Pulmonary artery endothelial cell (primary cell): Measurements from ENCODE around the gene ZNF813. TPM values are rescaled to one million over a fixed set of nuclear protein-coding genes. Genes with fewer than 3 reads are reported as not detected.
"Not testable (repeated sequence)": the region's sequence is repeated elsewhere in the genome, so short reads cannot be mapped to it uniquely, and the experiment has no call there.

Experiments
- DNase-seq: peaks from one replicate; pipeline ENCODE4 v3.0.0-alpha.2; 2011; ENCODE audit warnings: low read depth, low spot score
- total RNA-seq: library from RNA; depleted of rRNA; stranded (reverse); fragments of >200 nt; gene quantifications from 2 replicates; pipeline ENCODE4 v1.2.3, GENCODE V29; 2014

ZNF813 gene
- total RNA-seq, 1 donor from 2014 or later: 3.0 TPM

DNA sequence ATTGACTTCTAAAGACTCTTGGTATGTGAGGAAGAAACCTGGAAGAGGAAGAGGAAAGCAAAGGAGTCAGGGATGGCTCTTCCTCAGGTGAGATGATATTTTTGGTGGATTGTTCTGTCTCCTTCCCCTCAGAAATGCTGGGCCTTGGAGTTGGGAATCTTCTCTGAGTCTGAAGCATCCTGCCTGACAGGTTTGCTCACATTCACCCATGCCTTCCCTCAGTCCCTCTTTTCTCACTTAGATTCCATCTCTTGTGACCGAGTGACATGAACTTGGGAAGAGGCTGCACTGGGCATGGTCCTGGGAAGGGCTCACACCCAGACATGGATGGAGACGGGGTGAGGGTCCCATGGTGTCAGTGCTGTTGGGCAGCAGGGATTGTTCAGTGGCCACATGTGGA lies 16.2 kb downstream of the ZNF813 start:
- not testable (repeated sequence) for DNase-seq

GRCh38 chr19:53485046-53486004 lies 17.8 kb downstream of the ZNF813 start:
- DNase-seq: no peak

DNA sequence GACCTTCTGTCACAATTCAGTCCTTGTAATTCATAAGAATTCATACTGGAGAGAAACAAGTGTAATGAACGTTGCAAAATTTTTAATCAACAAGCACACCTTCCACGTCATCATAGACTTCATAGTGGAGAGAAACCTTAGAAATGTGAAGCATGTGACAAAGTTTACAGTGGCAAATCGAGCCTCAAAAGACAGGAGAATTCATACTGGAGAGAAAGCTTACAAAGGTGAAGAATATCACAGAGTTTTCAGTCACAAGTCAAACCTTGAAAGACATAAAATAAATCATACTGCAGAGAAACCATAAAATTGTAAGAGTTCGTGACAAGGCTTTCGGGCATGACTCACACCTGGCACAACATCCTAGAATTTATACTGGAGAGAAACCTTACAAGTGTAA lies 24.6 kb downstream of the ZNF813 start:
- DNase-seq: no peak

- DNase-seq: not testable (repeated sequence)
Observed at GRCh38 chr19:53497311-53498023, 29.9 kb downstream of the ZNF813 start.

DNA sequence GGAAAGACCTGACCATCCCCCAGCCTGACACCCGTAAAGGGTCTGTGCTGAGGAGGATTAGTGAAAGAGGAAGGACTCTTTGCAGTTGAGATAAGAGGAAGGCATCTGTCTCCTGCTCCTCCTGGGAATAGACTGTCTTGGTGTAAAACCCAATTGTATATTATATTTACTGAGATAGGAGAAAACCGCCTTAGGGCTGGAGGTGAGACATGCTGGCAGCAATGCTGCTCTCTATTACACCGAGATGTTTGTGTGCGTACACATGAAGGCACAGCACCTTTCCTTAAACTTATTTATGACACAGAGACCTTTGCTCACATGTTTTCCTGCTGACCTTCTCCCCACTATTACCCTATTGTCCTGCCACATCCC lies 30.5 kb downstream of the ZNF813 start:
- DNase-seq: not testable (repeated sequence)

DNA sequence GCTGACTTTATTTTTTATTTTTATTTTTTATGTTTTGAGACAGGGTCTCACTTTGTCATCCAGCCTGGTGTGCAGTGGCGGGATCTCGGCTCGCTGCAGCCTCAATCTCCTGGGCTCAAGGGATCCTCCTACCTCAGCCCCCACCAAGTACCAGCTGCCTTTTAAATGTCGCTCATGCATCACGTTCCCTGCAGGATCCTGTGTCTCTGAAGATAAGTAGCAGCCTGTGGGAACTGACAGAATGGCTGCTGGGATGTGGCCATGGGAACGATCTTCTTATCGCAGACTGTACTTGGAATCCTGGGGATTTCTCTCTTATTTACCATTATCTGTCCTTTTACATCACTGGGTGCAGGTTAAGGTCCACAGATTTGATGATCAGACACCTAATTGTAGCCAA lies 35.6 kb downstream of the ZNF813 start:
- DNase-seq: not testable (repeated sequence)

GRCh38 chr19:53503671-53504364 lies 36.3 kb downstream of the ZNF813 start:
- DNase-seq: not testable (repeated sequence)

- not testable (repeated sequence) for DNase-seq
Observed at GRCh38 chr19:53504365-53504703, 36.8 kb downstream of the ZNF813 start.

DNA sequence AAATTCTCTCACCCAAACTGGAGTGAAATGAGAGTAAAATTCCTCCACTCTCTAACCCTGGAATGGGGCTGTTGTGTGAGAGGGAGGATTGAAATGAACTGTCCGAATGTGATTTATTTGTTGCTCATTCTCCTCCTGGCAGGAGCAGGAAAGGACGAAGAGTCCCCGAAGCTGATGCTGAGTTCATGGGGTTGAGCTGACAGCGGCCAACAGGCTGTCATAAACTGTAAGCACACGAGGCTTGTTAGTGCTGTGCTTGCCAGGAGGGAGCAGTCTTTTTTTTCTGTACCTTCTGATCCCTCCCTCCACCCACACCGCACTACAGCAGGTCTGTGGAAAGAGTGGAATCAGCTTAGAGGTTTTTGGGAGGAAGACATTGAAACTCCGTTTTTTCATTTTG lies 37.4 kb downstream of the ZNF813 start:
- DNase-seq: no peak

DNA sequence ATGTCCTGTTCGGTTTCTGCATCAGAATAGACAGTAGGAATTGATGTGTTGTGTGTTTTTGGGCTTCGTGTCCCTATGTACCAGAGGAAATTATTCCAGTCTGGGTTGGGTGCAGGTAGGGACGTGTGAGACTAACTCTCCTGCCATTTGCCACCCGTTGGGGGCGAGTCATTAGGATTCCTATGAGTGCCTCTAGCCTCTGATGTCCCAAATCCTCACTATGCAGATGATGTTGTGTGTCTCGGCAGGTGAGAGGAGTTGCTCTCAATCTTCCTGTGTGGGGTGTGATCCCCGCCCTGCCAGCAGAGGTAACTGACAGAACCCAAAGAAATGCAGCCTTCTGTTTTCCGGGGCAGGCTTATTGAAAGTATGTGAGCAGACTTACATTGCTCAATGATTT lies 39.2 kb downstream of the ZNF813 start:
- DNase-seq: no peak

DNA sequence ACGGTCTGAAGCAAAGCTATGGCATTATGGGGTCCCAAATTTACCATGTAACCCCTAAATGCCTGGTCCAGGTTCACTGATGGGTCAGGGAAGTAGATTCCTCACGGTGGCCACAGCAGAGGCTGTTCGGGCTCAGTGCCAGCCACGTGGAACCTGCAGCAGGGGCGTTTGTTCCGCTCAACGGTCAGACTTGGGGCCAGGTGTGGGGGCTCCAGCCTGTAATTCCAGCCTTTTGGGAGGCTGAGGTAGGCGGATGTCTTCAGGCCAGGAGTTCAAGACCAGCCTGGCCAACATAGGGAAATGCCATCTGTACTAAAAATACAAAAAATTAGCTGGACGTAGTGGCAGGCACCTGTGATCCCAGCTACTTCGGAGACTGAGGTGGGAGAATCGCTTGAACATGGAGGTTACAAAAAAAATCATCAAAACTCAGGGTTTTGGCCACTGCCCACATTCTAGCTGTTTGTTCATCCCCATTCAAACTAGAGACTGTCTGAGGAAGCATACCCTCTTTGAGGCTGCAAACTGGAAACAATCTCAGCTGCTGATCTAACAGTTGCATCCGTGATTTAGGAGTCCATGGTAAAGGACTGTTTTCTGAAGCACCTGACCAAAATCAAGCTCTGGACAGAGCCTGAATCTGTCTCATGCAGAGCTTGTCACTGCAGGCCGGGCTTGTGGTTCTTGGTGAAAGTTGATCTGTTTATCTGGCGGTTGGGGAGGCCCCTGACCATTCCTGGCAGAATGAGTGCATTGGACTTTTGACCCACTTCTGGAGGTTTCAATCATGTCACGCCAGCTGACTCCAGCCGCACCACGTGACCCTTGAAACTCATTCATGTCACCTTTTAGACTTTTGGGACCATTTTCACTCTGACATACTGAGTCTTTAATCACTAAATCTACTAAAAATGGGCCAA lies 40.2 kb downstream of the ZNF813 start:
- DNase-seq: no peak

DNA sequence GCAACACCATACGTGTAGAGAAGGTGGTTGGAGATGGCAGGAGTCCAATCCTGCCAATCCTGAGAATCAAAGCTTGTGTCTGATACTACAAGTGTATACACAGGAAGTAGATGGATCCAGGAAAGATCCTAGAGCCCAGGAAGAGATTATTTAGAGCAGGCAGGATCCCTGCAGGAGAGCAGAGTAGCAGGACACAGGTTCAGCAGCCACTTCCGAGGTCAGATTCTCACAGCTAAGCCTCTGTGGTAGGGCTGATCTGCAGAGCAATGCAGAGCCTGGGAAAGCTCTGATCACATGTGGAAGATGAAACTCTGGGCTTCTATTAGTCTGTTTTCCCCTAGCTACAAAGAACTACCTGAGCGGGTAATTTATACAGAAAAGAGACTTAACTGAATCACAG lies 41.9 kb downstream of the ZNF813 start:
- no peak for DNase-seq

- DNase-seq: no peak
Observed at GRCh38 chr19:53509845-53510244, 42.3 kb downstream of the ZNF813 start.

DNA sequence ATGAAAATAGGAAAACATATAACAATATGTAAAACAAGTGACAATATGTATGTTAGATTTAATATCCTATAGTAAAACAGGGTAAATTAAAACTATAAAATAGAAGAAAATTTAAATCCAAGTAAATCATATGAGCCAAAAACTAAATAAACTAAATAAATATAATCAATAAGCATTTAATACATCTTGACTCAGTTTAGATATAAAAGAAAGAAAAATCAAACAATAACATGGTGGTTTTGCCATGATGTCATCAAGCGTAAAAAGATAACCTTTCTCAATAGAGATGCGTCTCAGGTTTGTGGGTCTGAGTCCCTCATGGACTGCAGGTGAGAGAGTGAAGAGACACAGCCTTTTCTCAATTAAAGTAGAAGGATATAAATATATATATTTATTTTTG lies 43.8 kb downstream of the ZNF813 start:
- no peak for DNase-seq

DNA sequence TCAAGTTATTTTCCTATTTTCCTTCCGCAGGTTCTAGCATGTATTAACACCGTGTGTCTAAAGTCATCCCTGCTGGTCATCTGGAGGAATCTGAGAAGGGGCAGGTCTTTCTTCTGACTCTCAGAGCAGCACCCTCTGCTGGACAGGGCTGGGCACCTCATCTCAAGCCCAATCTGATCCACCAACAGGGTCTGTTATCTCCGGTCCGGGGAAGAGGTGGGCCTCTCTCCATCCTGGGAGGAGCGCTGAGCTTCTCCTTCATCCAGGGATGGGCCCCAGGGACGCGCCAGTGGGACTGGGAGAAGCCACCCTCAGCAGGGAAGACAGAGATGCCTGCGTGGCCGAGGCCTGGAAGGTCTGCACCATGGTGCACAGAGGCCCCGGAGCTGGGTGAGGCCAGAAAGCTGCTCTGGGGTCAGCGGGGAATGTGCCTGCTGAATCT lies 44.4 kb downstream of the ZNF813 start:
- peak; percentile 39 for DNase-seq

DNA sequence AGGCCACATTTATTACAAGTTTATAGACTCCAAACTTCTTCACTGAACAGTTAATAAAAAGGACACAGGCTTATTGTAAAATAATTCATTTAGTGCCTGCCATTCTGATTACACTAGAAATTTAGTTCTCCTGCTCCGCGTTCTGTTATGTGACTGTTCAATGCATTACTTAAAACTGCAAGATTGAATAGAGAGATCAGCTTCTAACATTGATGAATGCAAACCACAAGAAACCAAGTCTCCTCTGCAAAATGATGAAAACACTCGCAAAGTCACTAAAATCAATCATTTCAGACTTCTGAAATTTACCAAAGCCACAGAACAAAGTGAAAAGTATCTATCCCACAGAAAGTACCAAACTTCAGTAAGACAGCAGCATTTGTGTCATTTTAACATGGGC lies 47.5 kb downstream of the ZNF813 start:
- DNase-seq: not testable (repeated sequence)

- DNase-seq: no peak
Observed at GRCh38 chr19:53517114-53517741, 49.7 kb downstream of the ZNF813 start.

- DNase-seq: no peak
Observed at GRCh38 chr19:53518121-53518520, 50.6 kb downstream of the ZNF813 start.

- no peak for DNase-seq
Observed at GRCh38 chr19:53518716-53519115, 51.2 kb downstream of the ZNF813 start.

DNA sequence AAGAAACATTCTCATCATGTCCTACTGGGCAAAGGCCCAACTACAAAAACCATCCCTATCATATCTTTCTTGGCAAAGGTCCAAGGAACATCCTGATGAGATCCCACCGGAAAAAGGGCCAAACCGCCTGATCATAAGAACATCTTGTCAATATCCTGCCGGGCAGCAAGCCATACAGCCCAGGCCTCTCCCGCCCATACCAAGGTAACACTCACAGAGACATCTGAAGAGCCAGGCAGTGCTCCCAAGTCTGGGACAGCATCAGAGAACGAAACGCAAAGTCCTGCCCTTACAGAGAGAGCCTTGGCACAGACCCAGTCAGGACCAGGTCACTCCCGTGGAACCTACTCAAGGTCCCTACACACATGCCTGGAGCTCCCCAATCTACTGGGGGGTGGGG lies 51.9 kb downstream of the ZNF813 start:
- no peak for DNase-seq

DNA sequence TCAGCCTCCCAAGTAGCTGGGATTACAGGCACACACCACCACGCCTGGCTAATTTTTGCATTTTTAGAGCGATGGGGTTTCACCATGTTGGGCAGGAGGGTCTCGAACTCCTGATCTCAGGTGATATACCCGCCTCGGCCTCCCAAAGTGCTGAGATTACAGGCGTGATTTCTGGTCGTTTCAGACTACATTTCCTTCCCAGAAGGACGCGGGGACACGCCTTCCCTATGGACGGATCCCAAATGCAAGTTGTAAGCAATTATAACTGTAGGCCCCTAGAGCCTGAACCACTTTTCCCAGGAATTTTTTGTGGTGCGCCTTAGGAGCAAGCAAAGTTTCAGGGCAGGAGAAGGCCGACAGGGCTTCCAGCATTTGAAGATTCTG lies 52.6 kb downstream of the ZNF813 start:
- DNase-seq: no peak
